H1 (cell line): Measurements from ENCODE around the gene UBE2E2. TPM values are rescaled to one million over a fixed set of nuclear protein-coding genes. Genes with fewer than 3 reads are reported as not detected.

Experiments used
- CHD7 ChIP-seq: fragments of 300-600 bp; sonication (generic); IDR thresholded peaks from 2 replicates; pipeline ENCODE4 v1.7.1; 2012; ENCODE audit warnings: low read length, moderate library complexity, mild to moderate bottlenecking, inconsistent platforms; ENCODE audit not compliant: insufficient replicate concordance
- HDAC2 ChIP-seq, 2 experiments: fragments of 300-600 bp in 1 of 2; sonication (generic) in 1 of 2; IDR thresholded peaks; 2 replicates each; pipeline ENCODE4 v1.6.1; 2011 to 2012; ENCODE audit warnings: low read depth in 2 of 2, low read length in 2 of 2, mild to moderate bottlenecking in 2 of 2, moderate library complexity in 2 of 2, borderline replicate concordance in 1 of 2, inconsistent platforms in 1 of 2
- POLR2AphosphoS5 ChIP-seq: IDR thresholded peaks from 2 replicates; pipeline ENCODE4 v1.6.1; 2011; ENCODE audit warnings: low read depth, low read length
- SAP30 ChIP-seq: fragments of 300-600 bp; sonication (generic); IDR thresholded peaks from 2 replicates; pipeline ENCODE4 v1.7.1; 2012; ENCODE audit warnings: low read length, moderate library complexity, mild to moderate bottlenecking, inconsistent platforms; ENCODE audit not compliant: insufficient read depth, insufficient replicate concordance
- SUZ12 ChIP-seq: fragments of 200-600 bp; sonication (generic); IDR thresholded peaks from 2 replicates; pipeline ENCODE4 v1.6.1; 2012; ENCODE audit warnings: mild to moderate bottlenecking, inconsistent platforms, low read length, moderate library complexity, mixed read lengths
- polyA plus RNA-seq, 7 experiments: library from polyadenylated mRNA; depleted of rRNA in 3 of 7; stranded (reverse) in 5 of 7; unstranded in 2 of 7; fragments of >200 nt in 5 of 7; fragments of 200-250 nt in 2 of 7; gene quantifications; 1 replicate in 5 of 7; 2 replicates in 1 of 7; 4 replicates in 1 of 7; pipeline versions ENCODE4 v1.2.1 to v1.2.3, GENCODE V29; 2011 to 2013; ENCODE audit warnings: missing spikeins in 2 of 7, mixed read lengths in 2 of 7
- total RNA-seq: library from RNA; stranded (reverse); fragmentation: NEBNext Ultra II Directional; extraction: Animal tissue kit (Norgen Biotek cat#: 25700); gene quantifications from 2 replicates; pipeline ENCODE4 v1.2.1, GENCODE V29; 2021
- TF ChIP-seq, protein P1 (sequence below), 3 experiments: IDR thresholded peaks; 1 replicate in 2 of 3; 2 replicates in 1 of 3; pipeline versions ENCODE4 v1.5.1 to v1.6.1; 2011; ENCODE audit warnings: low read length in 3 of 3, mild to moderate bottlenecking in 3 of 3, inconsistent platforms in 2 of 3, low read depth in 1 of 3, moderate library complexity in 1 of 3; ENCODE audit not compliant: insufficient read depth in 1 of 3; ENCODE audit errors: control extremely low read depth in 1 of 3

UBE2E2 gene
- total and polyA plus RNA-seq, 2 of the 8 experiments (the other 6 are each of a cell fraction or from before 2014, with no cell fraction given) = 57.6 to 70.6 TPM

DNA sequence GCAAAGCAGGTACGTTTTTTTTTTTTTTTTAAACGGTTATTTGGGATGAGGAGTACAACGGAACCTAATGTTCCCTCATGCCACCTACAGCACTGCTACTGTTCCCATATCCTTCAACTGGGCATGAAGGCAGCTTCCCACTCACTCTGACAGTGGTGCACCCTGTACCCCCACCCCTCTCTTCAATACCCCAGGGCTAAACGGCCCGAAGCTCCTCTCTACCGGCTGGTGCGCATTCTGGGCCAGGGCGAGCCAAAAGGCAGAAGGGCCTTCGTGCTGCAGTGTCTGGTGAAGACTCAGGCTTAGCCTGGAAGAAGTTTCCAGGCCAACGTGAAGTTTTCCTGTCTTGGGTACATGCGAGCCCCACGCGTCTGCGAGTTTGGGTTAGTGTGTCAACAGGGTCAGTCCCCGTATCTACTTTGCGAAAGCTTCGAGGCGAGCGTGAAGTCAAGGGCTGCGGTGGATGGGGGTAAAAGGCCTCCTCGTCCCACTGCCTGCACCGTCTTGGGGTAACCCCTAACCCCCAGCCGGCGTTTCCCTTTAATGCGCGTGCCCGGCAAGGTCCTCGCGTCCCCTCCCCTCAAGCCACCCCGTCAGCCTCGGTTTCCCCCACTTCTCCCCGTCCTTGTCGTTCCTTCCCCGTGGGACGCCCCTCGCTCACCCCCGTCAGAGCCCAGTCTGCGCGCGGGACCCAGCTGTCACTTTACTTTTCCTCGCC is 765 bp upstream of the UBE2E2 start (continued):
- TF ChIP-seq CHD7 (no peak), HDAC2 (IDR thresholded peaks at IDR 0.05; ENCODE audit: borderline replicate concordance in 1 of 2, low read depth in 2 of 2, low read length in 2 of 2) (peak in 1 of 2 experiments; percentile 2; a peak in 1 of 4 replicates), SAP30 (peak; percentile 79), POLR2AphosphoS5 (no peak), SUZ12 (peak; percentile 2; the same call in 1 of the 2 replicates)
- TF ChIP-seq, protein P1, sequence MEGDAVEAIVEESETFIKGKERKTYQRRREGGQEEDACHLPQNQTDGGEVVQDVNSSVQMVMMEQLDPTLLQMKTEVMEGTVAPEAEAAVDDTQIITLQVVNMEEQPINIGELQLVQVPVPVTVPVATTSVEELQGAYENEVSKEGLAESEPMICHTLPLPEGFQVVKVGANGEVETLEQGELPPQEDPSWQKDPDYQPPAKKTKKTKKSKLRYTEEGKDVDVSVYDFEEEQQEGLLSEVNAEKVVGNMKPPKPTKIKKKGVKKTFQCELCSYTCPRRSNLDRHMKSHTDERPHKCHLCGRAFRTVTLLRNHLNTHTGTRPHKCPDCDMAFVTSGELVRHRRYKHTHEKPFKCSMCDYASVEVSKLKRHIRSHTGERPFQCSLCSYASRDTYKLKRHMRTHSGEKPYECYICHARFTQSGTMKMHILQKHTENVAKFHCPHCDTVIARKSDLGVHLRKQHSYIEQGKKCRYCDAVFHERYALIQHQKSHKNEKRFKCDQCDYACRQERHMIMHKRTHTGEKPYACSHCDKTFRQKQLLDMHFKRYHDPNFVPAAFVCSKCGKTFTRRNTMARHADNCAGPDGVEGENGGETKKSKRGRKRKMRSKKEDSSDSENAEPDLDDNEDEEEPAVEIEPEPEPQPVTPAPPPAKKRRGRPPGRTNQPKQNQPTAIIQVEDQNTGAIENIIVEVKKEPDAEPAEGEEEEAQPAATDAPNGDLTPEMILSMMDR (IDR thresholded peaks at IDR 0.05; ENCODE audit: control extremely low read depth in 1 of 3, insufficient read depth in 1 of 3, low read depth in 1 of 3, low read length in 3 of 3) = no peak
